GM18907 (cell line): Measurements from ENCODE around the gene MS4A7.

Experiments
- ATAC-seq: cut with Tn5 transposase; IDR thresholded peaks from one replicate; pipeline ENCODE4 v1.9.1; 2021; ENCODE audit warnings: mild to moderate bottlenecking, moderate library complexity; ENCODE audit not compliant: unreplicated experiment

MS4A7 gene

DNA sequence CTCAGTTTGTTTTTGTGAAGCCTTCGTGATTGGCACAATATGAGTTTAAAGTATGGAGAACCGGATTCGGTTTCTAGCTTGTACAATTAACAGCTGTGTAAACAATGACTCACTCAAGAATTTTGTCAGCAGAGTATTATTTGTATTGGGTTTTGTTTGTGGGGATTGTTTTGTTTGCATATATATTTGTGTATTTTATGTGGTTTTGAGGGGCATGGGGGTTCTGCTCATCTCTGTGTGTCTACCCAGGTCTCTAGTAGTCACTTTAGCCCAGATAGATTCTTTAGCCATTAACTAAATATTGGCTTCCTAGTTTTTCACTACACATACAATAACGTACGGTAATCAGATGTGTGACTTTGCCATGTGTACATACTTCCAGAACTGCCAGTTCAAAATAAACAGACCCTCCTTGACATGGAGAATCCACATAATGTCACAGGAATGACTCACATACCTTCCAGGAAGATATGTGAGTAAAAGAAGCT is 7.5 kb upstream of the MS4A7 start:
- no peak for ATAC-seq

DNA sequence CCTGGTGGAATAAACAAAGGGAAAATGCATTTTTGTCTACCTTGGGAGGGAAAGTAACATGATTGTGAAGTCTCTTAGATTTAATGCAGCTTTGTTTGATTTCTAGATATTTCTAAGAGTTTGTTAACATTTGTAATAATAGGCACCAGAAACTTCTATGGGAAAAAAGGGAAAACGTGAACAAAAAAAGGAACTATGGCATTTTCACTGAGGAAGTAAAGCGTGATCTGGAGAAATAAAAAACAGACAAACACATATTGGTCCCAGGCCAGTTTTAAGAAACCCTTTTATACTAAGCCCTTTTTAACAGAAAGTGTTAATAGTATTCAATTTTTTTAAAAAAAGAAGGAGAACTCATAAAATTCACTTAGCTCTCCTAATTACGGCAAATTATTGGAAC is 6.9 kb upstream of the MS4A7 start:
- no peak for ATAC-seq

GRCh38 chr11:60371854-60372253 is 6.5 kb upstream of the MS4A7 start:
- ATAC-seq, result no peak

GRCh38 chr11:60372767-60373166 is 5.6 kb upstream of the MS4A7 start:
- no peak for ATAC-seq

DNA sequence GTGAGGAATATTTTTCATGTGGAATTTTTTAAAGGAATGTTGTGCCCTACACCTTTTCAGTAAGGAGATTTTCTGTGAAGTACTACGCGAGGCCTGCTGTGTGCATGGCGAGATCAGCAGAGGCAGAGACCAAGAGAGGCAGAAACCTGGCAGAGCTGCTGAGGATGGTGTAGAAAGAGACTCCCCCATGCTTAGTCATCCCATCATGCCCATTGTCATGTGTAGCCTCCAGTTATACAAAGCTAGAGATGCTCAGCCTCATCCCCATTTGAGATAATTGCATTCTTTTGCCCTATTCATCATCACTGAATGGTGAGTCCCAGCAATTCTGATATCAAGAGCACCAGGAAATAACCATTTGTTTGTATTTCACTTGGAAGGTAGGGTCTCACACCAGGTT is 3.0 kb upstream of the MS4A7 start:
- no peak for ATAC-seq

DNA sequence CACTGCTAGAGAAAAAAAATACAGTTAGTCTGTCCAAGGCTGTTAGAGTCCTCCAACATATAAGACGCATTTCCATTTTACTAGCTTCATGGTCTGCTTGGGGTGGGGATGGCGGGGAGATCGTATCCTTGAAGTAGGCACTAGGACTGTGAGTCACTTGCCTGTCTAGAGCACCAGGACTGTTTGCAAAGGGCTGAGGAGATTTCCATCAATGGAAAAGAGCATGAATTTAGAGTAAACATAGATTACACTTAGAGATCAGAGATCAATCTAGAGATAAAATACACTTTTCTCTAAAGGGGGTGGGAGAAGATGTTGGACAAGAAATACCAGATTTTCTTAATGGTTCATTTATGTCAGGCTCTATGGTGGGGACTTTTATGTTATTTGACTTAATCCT is 1.7 kb upstream of the MS4A7 start:
- ATAC-seq, result no peak

GRCh38 chr11:60377401-60378136 is 763 bp upstream of the MS4A7 start:
- ATAC-seq, result peak; percentile 52

GRCh38 chr11:60389279-60389910 is 11.1 kb downstream of the MS4A7 start:
- peak; percentile 87 for ATAC-seq

DNA sequence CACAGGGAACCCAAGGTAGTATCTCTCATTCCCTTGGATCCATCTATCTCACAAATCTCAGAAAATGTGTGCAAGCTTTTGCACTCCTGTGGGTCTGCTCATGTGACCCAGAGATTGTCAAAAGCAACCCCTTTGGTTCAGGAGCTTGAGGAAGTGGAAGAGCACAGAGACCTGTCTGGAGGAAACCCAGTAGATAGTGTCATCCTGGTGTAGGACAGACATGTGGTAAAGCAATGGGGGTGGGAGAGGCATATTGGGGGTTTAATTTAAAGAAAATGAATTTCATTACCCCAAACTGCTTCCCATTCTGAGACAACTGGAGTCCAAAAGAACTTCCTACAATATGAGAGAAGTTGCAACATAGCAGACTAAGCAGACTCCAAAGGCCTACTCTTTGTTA is 12.1 kb downstream of the MS4A7 start:
- ATAC-seq, result no peak

- ATAC-seq, result no peak
Measured at GRCh38 chr11:60392361-60392760, 14.0 kb downstream of the MS4A7 start.

DNA sequence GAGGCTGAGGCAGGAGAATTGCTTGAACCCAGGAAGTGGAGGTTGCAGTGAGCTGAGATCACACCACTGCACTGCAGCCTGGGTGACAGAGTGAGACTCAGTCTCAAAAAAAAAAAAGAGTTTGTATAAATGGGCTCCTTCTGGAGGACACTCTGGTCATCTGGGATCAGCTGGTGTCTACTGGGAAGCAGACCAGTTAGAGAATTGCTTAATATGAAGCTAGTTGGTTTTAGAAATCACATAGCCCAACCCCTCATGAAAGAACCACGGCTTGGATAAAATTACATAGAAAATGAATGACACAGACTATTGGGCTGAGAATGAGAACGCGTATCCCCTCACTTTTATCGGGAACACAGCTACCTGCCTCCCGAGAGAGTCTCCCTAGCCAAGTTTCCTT is 14.7 kb downstream of the MS4A7 start:
- ATAC-seq, result no peak

DNA sequence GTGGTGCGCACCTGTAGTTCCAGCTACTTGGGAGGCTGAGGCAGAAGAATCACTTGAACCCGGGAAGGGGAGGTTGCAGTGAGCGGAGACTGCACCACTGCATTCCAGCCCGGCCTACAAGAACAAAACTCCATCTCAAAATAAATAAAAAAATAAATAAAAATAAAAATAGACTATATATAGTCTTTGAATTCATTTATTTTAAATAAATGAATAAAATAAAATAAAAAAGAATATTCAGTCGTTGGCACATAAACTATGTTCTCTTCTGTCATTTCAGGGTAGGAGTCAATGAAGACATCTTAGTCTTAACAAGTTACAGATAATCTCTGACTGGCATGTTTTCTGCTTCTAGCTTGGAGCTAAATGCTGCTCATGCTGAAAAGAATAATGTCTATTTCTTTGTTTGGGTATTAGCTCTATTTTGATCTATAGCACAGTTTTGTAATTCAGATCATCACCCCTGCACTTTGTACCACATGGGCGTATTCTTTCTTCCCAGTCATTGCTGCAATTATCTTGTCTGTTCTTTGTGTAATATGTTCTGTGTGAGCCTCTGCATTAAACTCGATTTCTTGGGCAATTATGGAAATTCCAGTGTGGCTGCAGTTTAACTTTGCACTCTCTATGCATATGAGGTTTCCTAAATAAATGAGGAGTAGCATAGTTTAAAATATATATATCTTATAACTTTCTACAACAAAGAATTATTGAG is 16.5 kb downstream of the MS4A7 start:
- ATAC-seq, result no peak

DNA sequence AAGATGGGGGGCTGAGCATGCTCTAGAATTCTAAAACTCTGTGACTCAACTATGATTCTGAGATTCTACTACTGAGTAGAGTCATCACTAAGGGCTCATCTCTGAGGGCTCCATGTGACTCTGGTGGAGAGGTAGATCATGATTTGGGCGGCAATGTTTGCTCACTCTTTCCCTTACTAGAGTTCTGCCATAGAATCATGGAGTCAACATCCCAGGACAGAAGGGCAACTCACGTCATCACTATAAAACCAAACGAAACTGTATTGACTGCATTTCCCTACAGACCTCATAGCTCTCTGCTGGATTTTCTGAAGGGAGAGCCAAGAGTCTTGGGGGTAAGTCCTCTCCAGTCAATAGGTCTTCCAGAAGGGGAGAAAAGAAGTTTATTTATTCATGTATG is 18.1 kb downstream of the MS4A7 start, which contains the start of gene MS4A14:
Gene MS4A14, plus strand, starts transcription at position 78 of the 400 bp plus-strand sequence. Its CDS starts 120 bp downstream, at position 198.
- ATAC-seq, result no peak

GRCh38 chr11:60396799-60397198 is 18.5 kb downstream of the MS4A7 start:
- ATAC-seq, result peak; percentile 71

DNA sequence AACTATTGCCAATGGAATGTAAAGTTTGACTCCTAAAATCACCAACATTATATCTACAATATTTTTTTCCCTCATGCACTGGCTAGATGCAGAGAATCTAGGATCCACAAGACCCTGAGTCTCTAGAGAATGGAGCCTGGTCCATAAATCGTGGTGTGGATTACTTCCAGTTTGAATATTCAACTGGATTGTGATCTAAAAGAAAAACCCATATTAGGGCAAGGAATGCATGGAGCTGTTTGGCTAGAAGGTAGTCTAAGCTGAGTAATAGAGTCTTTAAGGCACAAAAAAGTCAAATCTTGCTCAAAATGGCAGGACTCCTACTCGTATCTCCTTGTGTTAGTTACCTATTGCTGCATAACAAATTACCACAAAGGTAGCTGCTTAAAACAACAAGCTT is 41.7 kb downstream of the MS4A7 start:
- ATAC-seq, result no peak

DNA sequence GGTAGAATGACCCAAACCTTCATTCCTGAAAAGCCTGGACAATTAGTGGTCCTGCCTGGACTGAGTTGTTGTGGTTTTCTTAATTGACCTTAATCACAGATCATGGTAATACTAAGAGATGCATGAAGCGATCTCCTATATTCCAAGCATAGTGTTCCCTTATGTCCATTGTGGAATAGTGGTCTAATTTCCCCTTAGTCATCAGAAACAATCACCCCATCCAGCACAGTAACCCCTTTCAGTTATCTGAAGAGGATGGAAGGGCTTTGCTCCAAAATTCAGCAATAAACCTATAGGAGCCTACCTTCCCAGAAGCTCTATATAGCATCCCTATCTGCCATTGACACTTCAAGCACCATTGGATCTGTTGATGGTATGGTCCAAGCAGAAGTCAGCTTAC is 44.3 kb downstream of the MS4A7 start:
- ATAC-seq, result no peak

GRCh38 chr11:60428517-60428916 is 50.2 kb downstream of the MS4A7 start:
- no peak for ATAC-seq

- ATAC-seq, result no peak
Measured at GRCh38 chr11:60429272-60429671, 50.9 kb downstream of the MS4A7 start, which contains the start of gene MS4A5. TSS of gene MS4A5 (plus strand) at chr11:60429572. CDS start at chr11:60429675, 103 bp downstream.

- no peak for ATAC-seq
Measured at GRCh38 chr11:60431251-60431650, 52.9 kb downstream of the MS4A7 start.

DNA sequence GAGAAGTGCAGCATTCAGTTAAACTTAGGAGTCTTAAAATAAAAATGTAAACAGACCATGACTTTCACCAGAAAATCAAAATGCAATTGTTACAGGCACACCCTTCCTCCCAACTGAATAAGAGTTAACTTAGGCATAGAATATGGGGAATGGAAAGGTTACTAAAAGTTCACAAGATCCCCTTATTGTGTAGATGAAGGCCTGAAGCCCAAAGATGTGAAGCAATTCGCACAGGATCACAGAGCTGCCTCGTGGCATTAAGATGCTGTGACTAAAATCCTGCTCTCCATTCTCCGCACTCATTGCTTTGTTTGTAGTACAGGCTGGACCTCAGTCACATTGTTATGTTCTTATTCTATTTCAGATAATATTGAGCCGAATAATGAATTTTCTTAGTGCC is 55.1 kb downstream of the MS4A7 start:
- no peak for ATAC-seq
